GM18520 (cell line): ENCODE measurements around the gene SOX6.

Experiments used
- ATAC-seq: cut with Tn5 transposase; IDR thresholded peaks from one replicate; pipeline ENCODE4 v1.9.1; 2021; ENCODE audit not compliant: unreplicated experiment

SOX6 gene

DNA sequence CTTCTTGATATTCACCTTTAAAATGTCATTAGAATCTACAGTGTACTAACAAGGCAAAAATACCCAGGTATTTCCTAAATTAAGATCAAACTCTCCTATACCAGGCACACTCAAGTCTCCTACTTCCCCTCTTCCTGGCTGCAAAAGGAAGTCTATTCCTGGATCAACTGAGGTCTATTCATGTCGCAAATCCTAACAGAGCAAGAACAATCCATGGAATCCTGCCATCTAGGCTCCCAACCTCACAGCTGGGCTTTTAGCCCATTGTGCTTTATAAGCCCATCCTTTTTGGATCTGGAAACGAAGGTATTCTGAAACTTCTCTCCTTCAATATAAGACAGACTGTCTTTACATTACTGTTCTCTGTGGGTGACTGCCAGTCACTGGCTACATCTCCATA, 161.8 kb downstream of the SOX6 start:
- no peak for ATAC-seq

DNA sequence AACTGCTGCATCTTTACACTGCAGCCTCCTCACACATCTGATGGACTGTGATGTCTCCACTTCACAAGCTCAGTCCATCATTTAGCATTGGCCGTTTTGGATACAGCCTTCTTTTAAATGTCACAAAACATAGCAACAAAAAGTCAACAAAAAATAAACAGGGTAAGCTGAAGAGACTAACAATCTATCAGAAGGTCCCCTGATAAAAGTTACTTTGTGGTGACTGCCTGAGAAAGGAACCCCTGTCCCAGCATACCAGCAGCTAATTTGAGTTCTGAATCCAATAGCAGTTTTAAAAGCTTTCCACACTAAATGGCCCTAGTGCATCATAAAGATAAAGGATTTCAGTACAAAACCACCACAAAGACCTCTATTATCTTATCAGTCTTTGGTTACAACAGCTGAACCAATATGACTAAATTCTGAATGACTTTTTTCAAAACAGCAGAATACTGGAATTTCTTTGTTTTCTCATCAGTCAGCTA, 162.4 kb downstream of the SOX6 start:
- no peak for ATAC-seq

DNA sequence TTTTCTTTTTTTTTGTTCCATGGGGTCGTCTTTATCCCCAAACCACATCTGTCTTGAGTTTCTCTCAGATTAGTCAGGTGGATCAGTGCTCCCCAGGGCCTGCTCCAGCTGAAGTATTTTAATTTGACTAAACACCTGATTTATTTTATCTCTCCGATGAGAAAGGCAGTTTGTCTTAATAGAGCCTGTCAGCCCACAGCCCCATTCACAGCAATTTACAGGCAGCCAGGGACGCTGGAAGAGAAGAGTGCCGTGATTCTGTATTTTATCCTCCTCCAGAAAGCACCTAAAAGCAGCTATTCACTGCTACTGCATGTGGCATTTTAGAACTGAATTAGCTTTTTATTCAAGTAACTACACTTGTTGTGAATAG, 164.5 kb downstream of the SOX6 start:
- no peak for ATAC-seq

DNA sequence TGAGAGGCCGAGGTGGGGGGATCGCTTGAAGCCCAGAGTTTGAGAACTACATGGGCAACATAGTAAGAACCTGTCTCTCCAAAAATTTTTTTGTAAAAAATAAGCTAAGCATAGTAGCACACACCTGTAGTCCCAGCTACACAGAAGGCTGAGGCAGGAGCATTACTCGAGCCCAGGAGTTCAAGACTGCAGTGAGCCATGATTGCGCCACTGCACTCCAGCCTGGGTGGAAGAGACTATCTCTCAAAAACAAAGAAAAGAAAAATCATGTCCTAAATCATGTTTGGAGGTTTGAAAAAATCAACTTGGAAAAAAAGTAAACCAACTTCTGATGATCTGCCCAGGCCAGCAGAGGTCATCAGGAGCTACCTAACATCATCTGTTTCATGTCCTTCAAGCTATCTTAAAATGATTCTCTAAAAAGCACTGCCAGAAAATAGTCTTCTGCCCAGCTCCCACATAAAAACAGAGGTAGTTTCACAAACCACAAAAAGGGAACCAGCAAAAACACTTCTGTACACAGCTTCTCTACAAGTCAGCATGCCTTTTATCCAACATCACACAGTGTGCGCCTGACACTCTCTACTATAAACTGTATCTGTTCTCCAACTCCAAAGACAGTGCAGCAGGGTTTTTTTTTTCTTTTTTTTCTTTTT, 165.0 kb downstream of the SOX6 start:
- ATAC-seq: no peak

DNA sequence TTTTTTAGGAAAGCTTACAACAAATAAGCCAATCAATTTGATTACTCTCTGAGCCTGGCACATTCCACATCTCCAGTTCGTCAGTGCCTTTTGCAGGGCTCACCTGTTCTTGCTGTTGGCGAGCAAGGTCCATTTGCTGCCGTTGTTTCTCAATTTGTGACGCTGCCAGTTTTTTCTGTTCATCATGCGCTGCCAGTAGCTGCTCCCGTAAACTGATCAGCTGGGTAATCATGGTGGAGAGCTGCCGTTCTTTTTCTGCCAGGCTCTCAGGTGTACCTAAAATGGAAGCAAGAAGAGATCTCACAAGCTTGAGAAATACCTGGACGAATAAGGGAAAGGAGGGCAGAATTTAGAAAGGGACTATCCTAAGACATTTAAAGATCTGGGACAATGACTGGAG, 169.7 kb downstream of the SOX6 start:
- no peak for ATAC-seq

DNA sequence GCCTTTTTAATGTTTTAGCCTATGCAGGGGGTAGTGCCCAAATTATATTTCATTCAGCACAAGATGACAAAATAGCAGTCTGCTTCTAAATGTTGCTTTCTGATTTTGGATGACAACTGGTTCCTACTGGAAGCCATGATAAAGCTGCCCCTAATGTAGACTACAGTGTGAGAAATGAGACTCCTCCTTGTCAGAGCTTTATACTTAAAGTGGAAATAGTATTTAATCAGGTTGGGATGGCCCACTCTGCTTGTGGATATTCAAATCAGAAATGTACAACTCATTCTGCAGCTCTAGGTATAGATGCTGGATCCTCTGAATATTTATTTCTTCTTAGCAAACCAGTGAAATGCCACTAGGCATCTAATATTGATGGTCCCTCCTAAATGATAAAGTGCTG, 171.3 kb downstream of the SOX6 start:
- no peak for ATAC-seq

DNA sequence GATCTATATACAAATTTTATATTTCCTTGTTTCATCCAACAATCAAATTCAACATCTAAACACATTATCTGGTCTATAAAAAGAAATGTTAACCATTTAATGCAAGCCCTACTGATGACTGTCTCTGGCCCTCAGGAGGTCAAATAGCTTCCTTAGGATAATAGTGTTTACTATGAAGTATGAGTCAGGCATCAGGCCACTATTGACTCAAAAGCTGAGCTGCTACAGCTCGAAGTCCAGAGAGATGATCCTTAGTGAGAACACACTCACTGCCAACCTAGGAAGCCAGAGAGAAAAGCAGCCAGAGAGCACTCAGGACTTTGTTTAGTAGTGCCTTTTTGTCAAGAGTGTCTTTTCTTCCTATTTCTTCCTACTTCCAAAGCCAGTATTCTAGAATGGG, 171.8 kb downstream of the SOX6 start:
- ATAC-seq: no peak

DNA sequence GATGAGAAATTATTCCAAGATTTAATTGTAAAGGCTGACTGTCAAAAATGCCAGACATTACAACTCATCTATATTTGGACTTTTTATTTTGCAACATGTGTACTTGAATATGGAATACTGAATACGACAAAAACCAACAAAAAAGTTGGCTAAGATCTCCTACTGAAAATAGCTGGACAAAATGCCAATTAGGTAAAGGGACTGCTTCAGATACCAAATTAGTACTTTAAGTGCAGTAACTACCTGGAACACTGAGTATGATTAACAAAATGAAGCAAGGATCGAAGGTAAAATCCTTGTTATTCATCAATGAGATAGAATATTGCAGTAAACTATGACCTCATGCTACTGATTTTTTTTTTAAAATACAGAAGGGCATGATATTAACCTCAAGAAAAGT, 173.8 kb downstream of the SOX6 start:
- ATAC-seq: no peak

DNA sequence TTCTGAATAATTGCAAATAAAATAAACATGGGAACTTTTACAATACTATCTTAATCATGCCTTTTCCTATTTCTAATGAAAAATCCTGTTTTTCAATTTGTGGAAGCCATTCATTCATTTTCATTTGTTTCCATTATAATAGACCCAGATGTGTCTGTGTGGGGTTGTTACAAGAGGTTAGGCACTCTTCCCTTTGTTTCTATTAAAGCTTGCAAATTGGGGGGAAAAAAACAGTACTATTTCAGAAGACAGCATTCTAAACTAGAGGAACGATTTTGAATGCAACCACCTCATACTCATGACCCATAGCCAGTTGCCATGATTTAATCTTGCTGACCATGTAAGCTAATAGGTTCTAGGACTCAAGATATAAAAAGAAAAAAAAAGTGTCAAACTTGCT, 175.5 kb downstream of the SOX6 start:
- no peak for ATAC-seq

DNA sequence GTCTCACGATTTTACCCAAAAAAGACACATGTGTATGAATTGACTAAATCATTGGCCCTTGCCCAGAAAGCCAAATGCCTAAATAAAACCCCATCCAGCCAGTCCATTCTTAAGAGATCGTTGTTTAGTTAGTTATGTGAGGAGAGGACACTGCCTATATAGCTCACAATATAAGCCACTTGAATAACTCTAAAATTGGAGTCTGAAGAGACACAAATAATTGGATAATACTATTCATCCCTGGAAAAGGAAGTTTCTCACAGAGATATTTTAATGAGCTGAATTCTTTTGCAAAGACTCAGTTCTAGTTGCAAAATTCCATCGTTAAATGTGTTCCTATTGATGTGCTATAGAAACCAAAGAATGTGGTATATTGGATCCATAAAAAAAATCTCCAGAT, 176.7 kb downstream of the SOX6 start:
- no peak for ATAC-seq

DNA sequence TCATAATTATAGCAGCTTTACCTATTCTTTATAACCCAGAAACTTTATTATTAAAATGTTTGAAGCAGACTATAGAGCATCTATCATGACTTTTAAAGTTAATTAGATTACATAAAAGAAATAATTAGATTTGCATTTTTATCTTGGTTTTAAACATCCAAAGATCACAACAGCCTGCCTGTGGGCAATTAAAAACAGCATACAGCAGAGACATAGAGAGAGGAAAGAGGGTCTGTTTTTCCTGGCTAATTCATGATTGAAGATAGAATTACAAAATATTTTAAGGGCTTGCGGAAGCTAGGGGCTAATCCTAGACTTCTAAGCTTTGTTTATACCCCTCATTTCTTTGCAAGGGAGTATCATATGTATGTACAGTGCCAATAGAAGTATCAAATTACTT, 178.1 kb downstream of the SOX6 start:
- ATAC-seq: no peak

DNA sequence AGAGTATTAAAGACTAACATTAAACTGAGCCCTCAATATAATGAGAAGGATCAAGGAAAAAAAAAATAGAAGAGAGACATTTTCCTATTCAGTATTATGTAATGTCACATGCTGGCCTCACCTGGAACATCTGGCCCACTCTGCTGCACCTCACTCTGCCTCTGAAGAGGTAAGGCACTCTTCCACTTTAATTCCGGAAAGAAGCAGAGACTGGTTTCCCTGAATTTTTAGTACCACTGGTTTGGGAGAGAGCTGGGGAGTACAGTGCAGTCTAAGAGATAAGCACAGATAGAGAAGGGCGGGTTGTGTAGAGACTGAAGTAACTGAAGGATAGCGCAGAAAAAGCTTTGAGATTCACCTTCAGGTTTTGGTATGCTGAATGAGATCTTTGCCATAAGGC, 178.7 kb downstream of the SOX6 start:
- no peak for ATAC-seq

DNA sequence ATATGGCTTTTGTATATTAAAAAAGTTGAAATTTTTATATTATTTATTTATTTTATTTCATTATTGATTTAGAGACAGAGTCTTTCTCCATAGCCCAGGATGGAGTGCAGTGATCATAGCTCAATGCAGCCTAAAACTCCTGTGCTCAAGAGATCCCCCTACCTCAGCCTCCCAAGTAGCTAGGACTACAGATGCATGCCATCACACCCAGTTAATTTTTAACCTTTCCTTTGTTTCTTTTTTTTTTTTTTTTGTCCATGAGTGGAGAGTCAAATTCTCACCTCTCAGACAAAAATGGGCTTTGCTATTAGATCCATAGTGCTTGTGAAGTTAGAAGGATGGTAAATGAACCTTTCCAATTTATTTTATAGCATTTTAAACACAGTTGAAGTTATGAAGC, 182.5 kb downstream of the SOX6 start:
- ATAC-seq: no peak

DNA sequence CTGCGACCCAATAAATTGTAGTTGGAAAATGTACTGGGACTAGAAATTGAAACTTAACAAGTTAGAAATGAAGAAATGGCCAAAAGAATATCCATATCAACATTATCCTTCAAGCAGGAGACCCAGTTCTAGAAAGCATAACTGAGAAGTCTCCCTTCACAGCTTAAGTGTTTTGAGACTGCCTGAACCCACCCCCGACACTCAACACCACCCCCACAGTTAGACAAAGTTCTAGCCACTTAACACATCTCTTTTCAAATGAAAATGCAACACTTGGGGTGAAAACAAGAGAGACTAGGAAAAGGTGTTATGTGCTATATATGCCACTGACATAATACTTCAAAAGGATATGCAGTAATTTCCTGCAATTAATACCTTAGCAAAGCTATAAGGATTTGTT, 184.5 kb downstream of the SOX6 start:
- no peak for ATAC-seq

DNA sequence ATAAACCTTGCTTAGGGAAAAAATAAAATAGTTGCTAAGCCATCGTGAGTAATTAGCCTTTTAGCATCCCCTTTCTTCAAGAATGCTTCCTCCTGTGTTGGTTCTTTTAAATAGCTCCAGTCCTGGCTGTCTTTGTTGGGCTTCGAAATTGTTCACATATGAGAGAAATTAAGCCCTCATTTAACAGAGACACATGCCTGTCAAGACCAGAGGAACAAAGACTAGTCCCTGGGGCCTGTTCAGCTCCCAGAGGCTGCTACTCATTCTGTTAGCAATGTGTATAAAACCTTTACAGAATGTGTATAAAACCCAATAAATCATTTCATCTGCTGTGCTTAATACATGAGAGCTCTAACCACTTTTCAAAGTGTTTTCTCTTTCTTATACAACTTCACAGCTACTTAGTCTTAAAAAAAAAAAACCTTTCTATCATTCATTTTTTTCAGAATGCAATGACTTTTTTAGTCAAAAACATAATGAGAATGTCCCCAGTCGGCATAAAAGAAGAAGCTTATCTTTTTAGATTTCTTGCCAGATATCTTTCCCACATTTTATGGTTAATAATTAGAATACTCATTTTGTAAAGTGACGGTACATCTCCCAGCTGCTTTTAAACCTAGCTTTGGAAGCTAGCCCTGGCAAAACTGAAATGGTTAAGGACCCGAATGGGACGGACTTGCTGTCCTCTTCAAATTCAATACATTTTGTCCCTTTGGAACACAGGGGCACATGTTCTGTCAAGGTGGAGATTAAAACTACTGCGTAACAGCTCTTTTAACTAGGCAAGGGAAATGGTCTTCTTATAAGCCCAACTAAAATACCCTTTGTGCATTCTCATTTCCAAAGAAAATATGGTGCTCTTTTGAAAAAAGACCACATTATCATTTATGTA, 186.1 kb downstream of the SOX6 start:
- ATAC-seq: no peak

DNA sequence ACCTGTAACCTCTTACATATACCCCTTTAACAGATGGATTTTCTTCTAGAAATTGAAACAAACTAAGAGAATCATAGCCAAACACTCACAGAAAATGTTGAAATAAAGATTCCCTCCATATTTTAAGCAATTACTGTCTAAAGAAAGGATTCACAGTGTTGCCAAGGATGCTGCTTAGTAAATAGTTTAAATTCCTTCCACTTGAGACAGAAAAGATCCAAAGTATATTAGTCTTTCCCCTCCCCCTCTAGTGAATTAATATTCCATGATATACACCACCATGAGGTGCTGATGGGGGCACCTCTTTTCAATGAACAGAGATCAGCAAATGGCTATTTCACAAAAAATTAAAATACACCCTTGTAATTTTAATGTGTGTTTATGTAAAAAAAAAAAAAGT, 186.8 kb downstream of the SOX6 start:
- no peak for ATAC-seq

DNA sequence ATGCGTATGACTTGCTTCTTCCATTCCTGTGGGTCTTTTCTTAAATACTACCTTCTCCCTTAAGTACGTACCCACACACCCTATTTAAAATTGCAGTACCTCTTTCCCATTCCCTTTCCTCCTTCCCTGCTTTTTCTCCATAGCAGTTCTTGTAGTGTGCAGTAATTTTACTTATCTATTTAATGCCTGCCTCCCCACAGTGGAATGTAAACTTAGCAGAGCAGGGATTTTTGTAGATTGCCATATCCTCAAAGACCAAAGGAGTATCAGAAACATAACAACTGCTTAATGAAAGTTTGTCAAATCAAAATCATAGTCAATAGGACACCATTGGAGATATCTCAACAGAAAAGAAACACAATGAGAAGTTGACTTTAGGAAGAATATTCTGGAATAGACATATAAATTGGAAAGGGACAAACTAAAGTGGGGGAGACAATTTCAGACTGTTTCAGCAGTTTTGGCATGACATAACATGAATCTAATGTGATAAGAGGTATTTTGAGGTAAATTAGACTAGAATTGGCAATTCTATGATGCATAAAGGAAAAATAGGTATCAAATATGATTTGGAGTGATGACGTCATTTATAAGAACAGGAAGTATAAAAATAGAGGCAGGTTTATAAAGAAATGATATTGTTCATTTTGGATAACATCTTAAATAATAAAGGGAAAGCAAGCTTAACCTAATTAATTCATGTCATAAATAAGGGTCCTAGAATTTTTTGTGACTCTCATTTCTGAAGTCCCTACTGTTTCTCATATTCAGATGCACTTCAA, 188.4 kb downstream of the SOX6 start:
- ATAC-seq: no peak

DNA sequence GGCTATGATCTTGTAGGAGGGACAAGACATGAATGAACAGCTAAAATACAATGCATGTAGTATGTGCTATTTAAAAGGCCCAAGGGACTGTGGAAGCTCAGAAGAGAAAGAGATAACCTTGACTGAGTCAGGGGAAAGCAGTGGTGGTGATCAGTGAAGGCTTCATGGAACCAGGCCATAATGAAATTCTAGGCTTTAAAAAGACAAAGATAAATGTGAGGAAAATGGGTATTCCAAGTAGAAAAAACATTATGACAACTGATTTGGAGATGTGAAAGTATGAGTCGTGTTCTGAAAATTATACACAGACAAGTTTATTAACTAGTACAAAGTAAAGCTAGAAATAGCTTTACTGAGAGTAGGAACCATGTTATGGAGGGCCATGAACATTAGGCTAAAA, 189.8 kb downstream of the SOX6 start:
- no peak for ATAC-seq

DNA sequence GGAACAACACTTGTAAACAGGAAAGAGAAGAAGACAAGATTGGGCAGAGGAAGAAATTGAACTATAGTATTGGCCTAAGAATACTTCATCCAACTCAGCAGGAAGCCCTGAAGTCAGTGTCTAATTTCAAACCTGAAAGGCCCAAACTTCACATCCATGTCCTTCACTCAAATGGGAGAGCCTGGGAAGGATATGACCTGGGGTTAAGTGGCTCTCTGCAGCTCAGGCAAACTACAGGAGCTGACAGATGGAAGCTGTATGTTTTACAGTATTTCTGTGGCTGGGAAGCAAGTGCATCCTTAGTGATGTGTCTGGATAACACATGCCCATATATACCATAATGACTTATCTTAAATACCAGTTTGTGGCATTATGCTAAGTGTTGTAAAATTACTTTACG, 196.2 kb downstream of the SOX6 start:
- ATAC-seq: no peak

DNA sequence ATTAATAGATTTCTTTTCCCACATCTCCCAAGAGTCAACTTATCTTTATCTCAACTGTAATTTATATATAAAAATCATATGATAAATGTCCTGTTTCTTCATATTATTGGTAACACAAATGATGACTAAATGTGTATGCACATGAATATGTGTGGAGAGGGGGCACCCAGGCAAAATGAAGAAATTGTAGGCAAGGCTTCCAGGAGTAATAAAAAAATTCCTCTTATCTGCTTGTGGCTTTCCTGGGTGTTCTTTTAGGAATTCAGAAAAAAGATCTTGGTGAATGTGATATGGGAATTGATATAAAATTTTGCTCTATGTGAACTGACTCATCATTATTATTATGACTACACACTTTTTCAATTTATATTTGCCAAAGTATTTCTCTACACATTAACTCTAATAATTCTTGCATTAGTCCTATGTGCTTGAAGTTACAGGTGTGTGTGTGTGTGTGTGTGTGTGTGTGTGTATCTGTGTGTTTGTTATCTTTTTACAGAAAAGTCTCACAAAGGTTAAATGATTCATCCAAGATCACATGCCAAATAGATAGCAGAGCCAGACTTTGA, 197.8 kb downstream of the SOX6 start:
- ATAC-seq: no peak

DNA sequence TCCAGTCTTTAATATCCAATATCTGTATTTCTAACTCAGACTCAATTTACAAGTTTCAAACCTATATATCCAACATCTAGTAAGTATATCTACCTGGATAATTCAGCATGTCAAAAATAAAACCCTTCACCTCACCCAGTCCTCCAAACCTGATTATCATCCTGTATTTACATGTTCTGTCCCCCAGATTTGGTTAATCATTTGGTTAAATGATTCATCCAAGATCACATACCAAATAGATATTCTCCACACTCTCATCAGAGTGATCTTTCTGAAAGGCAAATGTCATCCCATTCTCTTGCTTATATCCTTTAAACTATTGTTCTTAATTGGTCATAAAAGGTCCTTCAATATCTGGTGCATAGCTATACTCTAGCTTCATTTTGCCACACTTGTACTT, 199.0 kb downstream of the SOX6 start:
- ATAC-seq: no peak
